NOMO-1 treated with DMSO at 0.1 percent for 48 hours (cell line): ENCODE data around the gene ENAH.

Source experiments
- DNase-seq: peaks from one replicate; lab custom pipeline; 2025; ENCODE audit not compliant: unreplicated experiment; lab: John Stamatoyannopoulos, UW

Gene ENAH

GRCh38 chr1:225610539-225610938 lies 42.4 kb downstream of the ENAH start:
- no peak for DNase-seq

GRCh38 chr1:225608014-225608796 lies 44.7 kb downstream of the ENAH start:
- no peak for DNase-seq

- no peak for DNase-seq
These were observed 45.6 kb downstream of the ENAH start for GRCh38 chr1:225607355-225607754.

GRCh38 chr1:225603538-225604354 lies 49.2 kb downstream of the ENAH start:
- DNase-seq = no peak

- DNase-seq = no peak
These were observed 50.2 kb downstream of the ENAH start for GRCh38 chr1:225602590-225603206.

- no peak for DNase-seq
These were observed 50.9 kb downstream of the ENAH start for GRCh38 chr1:225601902-225602589.

GRCh38 chr1:225598847-225599246 lies 54.1 kb downstream of the ENAH start:
- DNase-seq = no peak

- DNase-seq = no peak
These were observed 54.9 kb downstream of the ENAH start for GRCh38 chr1:225597926-225598575.

- no peak for DNase-seq
These were observed 56.2 kb downstream of the ENAH start for GRCh38 chr1:225596736-225597135.

GRCh38 chr1:225595974-225596551 lies 56.9 kb downstream of the ENAH start:
- no peak for DNase-seq

GRCh38 chr1:225595452-225595851 lies 57.5 kb downstream of the ENAH start:
- no peak for DNase-seq

- DNase-seq = no peak
These were observed 59.5 kb downstream of the ENAH start for GRCh38 chr1:225593414-225593813.

GRCh38 chr1:225592362-225593025 lies 60.4 kb downstream of the ENAH start:
- DNase-seq = no peak

GRCh38 chr1:225587310-225587709 lies 65.6 kb downstream of the ENAH start:
- DNase-seq = no peak

GRCh38 chr1:225581186-225581585 lies 71.7 kb downstream of the ENAH start:
- DNase-seq = no peak

- no peak for DNase-seq
These were observed 72.5 kb downstream of the ENAH start for GRCh38 chr1:225580238-225581099.

GRCh38 chr1:225578251-225578977 lies 74.5 kb downstream of the ENAH start:
- no peak for DNase-seq

GRCh38 chr1:225577241-225577640 lies 75.7 kb downstream of the ENAH start:
- no peak for DNase-seq
